ENCODE results near the gene CCDC197.

DNA sequence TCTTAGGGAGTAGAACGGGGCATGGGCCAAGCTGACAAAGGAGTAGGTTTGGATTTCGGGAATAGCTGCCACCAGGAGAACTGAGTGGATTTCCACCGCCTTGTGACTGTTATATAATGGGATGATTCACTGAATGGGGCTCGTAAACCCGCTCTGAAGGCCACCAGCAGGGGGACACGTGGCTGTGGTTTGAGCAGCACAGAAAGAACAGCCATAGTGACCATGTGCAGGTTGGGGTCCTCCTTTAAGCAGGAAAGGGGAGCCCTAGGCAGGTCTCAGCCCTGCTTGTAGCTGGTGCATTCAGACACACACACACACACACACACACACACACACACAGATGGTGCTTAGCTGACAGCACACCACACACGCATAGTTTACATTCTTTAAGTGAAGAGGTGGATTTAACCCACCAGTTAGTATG, 12.1 kb upstream of the CCDC197 start:
- no peak for TF ChIP-seq RAD21 (IDR thresholded peaks at IDR 0.05)
- TF ChIP-seq, protein P1, sequence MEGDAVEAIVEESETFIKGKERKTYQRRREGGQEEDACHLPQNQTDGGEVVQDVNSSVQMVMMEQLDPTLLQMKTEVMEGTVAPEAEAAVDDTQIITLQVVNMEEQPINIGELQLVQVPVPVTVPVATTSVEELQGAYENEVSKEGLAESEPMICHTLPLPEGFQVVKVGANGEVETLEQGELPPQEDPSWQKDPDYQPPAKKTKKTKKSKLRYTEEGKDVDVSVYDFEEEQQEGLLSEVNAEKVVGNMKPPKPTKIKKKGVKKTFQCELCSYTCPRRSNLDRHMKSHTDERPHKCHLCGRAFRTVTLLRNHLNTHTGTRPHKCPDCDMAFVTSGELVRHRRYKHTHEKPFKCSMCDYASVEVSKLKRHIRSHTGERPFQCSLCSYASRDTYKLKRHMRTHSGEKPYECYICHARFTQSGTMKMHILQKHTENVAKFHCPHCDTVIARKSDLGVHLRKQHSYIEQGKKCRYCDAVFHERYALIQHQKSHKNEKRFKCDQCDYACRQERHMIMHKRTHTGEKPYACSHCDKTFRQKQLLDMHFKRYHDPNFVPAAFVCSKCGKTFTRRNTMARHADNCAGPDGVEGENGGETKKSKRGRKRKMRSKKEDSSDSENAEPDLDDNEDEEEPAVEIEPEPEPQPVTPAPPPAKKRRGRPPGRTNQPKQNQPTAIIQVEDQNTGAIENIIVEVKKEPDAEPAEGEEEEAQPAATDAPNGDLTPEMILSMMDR (IDR thresholded peaks at IDR 0.05; ENCODE audit: low read depth, low read length, missing input control) = peak; percentile 12
- TF ChIP-seq, protein P2, sequence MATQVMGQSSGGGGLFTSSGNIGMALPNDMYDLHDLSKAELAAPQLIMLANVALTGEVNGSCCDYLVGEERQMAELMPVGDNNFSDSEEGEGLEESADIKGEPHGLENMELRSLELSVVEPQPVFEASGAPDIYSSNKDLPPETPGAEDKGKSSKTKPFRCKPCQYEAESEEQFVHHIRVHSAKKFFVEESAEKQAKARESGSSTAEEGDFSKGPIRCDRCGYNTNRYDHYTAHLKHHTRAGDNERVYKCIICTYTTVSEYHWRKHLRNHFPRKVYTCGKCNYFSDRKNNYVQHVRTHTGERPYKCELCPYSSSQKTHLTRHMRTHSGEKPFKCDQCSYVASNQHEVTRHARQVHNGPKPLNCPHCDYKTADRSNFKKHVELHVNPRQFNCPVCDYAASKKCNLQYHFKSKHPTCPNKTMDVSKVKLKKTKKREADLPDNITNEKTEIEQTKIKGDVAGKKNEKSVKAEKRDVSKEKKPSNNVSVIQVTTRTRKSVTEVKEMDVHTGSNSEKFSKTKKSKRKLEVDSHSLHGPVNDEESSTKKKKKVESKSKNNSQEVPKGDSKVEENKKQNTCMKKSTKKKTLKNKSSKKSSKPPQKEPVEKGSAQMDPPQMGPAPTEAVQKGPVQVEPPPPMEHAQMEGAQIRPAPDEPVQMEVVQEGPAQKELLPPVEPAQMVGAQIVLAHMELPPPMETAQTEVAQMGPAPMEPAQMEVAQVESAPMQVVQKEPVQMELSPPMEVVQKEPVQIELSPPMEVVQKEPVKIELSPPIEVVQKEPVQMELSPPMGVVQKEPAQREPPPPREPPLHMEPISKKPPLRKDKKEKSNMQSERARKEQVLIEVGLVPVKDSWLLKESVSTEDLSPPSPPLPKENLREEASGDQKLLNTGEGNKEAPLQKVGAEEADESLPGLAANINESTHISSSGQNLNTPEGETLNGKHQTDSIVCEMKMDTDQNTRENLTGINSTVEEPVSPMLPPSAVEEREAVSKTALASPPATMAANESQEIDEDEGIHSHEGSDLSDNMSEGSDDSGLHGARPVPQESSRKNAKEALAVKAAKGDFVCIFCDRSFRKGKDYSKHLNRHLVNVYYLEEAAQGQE (IDR thresholded peaks at IDR 0.05) = no peak
- TF ChIP-seq TAF1 (conservative IDR thresholded peaks at IDR 0.05) = no peak
- TF ChIP-seq YY1 (IDR thresholded peaks at IDR 0.05) = no peak
- TF ChIP-seq, protein P3, sequence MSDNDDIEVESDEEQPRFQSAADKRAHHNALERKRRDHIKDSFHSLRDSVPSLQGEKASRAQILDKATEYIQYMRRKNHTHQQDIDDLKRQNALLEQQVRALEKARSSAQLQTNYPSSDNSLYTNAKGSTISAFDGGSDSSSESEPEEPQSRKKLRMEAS (IDR thresholded peaks at IDR 0.05) = no peak
- TF ChIP-seq HNF4G (IDR thresholded peaks at IDR 0.05) = no peak
- TF ChIP-seq, protein P4, sequence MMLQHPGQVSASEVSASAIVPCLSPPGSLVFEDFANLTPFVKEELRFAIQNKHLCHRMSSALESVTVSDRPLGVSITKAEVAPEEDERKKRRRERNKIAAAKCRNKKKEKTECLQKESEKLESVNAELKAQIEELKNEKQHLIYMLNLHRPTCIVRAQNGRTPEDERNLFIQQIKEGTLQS (IDR thresholded peaks at IDR 0.05) = no peak
